Measurements from ENCODE around the gene PCDHGA12. TPM values are rescaled to one million over a fixed set of nuclear protein-coding genes. Genes with fewer than 3 reads are reported as not detected.

Gene PCDHGA12
- total and polyA plus RNA-seq, 2 experiments from 2014 or later = 0.66 to 0.70 TPM

GRCh38 chr5:141476132-141476911 lies 46.0 kb downstream of the PCDHGA12 start:
- no peaks in the 10 kb centered on the region for H4K20me1 ChIP-seq (ENCODE audit: insufficient read depth, poor library complexity, severe bottlenecking)
- peak; percentile 62 for DNase-seq (ENCODE audit: low spot score)
- H3K79me2 ChIP-seq = peaks cover 43% of the 10 kb centered on the region
- H3K36me3 ChIP-seq (replicated peaks; ENCODE audit: insufficient read depth, low read depth) = no peaks in the 10 kb centered on the region
- H3K9me3 ChIP-seq (ENCODE audit: low read depth) = no peaks in the 10 kb centered on the region
- peak overlapping the region; percentile 82 for H3K4me2 ChIP-seq
- 15% methylated on average over 57 of the region's 58 CpGs for WGBS (ENCODE audit: low lambda C conversion rate, missing lambda C conversion rate)
- peak overlapping the region; percentile 47 for H3K4me3 ChIP-seq
- H3K27me3 ChIP-seq = no peaks in the 10 kb centered on the region
- peak overlapping the region; percentile 60 for H2AFZ ChIP-seq
- TF ChIP-seq CTCF (IDR thresholded peaks at IDR 0.05; ENCODE audit: poor library complexity) (no peak), EZH2phosphoT487 (IDR thresholded peaks at IDR 0.05; ENCODE audit: low read depth, severe bottlenecking, unreplicated experiment) (no peak), EZH2 (IDR thresholded peaks at IDR 0.05; ENCODE audit: borderline replicate concordance) (no peak)
- peak overlapping the region; percentile 84 for H3K27ac ChIP-seq
- H3K9me2 ChIP-seq (replicated peaks; ENCODE audit: insufficient read depth) = no peaks in the 10 kb centered on the region
- peaks cover 5% of the 10 kb centered on the region for H3K4me1 ChIP-seq (ENCODE audit: insufficient read depth)

- no peaks in the 10 kb centered on the region for H3K27me3 ChIP-seq
- no peaks in the 10 kb centered on the region for H4K20me1 ChIP-seq (ENCODE audit: insufficient read depth, poor library complexity, severe bottlenecking)
- H3K9me2 ChIP-seq (replicated peaks; ENCODE audit: insufficient read depth) = no peaks in the 10 kb centered on the region
- H2AFZ ChIP-seq = no peak overlapping the region
- no peak for TF ChIP-seq EZH2phosphoT487 (IDR thresholded peaks at IDR 0.05; ENCODE audit: low read depth, severe bottlenecking, unreplicated experiment)
- no peak for TF ChIP-seq CTCF (IDR thresholded peaks at IDR 0.05; ENCODE audit: poor library complexity)
- TF ChIP-seq EZH2 (IDR thresholded peaks at IDR 0.05; ENCODE audit: borderline replicate concordance) = no peak
- peak overlapping the region; percentile 47 for H3K4me3 ChIP-seq
- H3K4me1 ChIP-seq (ENCODE audit: insufficient read depth) = peaks cover 5% of the 10 kb centered on the region
- H3K79me2 ChIP-seq = peaks cover 45% of the 10 kb centered on the region
- no peaks in the 10 kb centered on the region for H3K36me3 ChIP-seq (replicated peaks; ENCODE audit: insufficient read depth, low read depth)
- DNase-seq (ENCODE audit: low spot score) = no peak
- 92% methylated on average over 24 of the region's 24 CpGs for WGBS (ENCODE audit: low lambda C conversion rate, missing lambda C conversion rate)
- H3K9me3 ChIP-seq (ENCODE audit: low read depth) = no peaks in the 10 kb centered on the region
- H3K4me2 ChIP-seq = peak overlapping the region; percentile 82
- peak overlapping the region; percentile 84 for H3K27ac ChIP-seq
These were observed 46.8 kb downstream of the PCDHGA12 start for GRCh38 chr5:141477044-141477575.

- Histone ChIP-seq H3K4me2 (peak overlapping the region; percentile 38), H3K27ac (no peak overlapping the region), H3K4me1 (ENCODE audit: insufficient read depth) (peaks cover 5% of the 10 kb centered on the region), H3K79me2 (peaks cover 45% of the 10 kb centered on the region), H3K27me3 (no peaks in the 10 kb centered on the region), H3K36me3 (replicated peaks; ENCODE audit: insufficient read depth, low read depth) (no peaks in the 10 kb centered on the region), H3K4me3 (no peak overlapping the region), H2AFZ (no peak overlapping the region), H3K9me2 (replicated peaks; ENCODE audit: insufficient read depth) (no peaks in the 10 kb centered on the region), H4K20me1 (ENCODE audit: insufficient read depth, poor library complexity, severe bottlenecking) (no peaks in the 10 kb centered on the region), H3K9me3 (ENCODE audit: low read depth) (no peaks in the 10 kb centered on the region)
- WGBS (ENCODE audit: low lambda C conversion rate, missing lambda C conversion rate) = 92% methylated on average over 13 of the region's 13 CpGs
- TF ChIP-seq EZH2 (IDR thresholded peaks at IDR 0.05; ENCODE audit: borderline replicate concordance) = no peak
- no peak for TF ChIP-seq CTCF (IDR thresholded peaks at IDR 0.05; ENCODE audit: poor library complexity)
- TF ChIP-seq EZH2phosphoT487 (IDR thresholded peaks at IDR 0.05; ENCODE audit: low read depth, severe bottlenecking, unreplicated experiment) = no peak
- DNase-seq (ENCODE audit: low spot score) = no peak
These were observed 47.5 kb downstream of the PCDHGA12 start for GRCh38 chr5:141477815-141478214.
